GM12878 (cell line): ENCODE results near the gene WDR77. TPM values are rescaled to one million over a fixed set of nuclear protein-coding genes. Genes with fewer than 3 reads are reported as not detected.
A peak's percentile ranks its signal among the peaks of the same experiment; 100 is the strongest.

Source experiments
- ATAC-seq: fragments of 200-7000 bp; cut with Tn5 transposase; 3 replicates; pipeline ENCODE4 v1.9.1; 2020; ENCODE audit warnings: mild to moderate bottlenecking, moderate library complexity
- BruUV-seq: library from RNA; stranded (reverse); fragments of 400-500 nt; replicated peaks from 2 replicates; lab custom pipeline; 2021; lab: Mats Ljungman, UMichigan
- CTCF ChIA-PET: fragments of 300-600 bp; sonication (Branson Sonifier 250); formaldehyde crosslinking; extraction: SDS; loops from one replicate; lab custom pipeline; 2021; ENCODE audit warnings: inconsistent platforms; lab: Yijun Ruan, JAX
- POLR2A ChIA-PET: fragments of 350-600 bp; formaldehyde crosslinking; extraction: SDS; loops from one replicate; lab custom pipeline; 2021; ENCODE audit warnings: inconsistent platforms; lab: Charles Lee
- RAD21 ChIA-PET: fragments of 300-600 bp; sonication (Branson Sonifier 250); formaldehyde crosslinking; loops from one replicate; lab custom pipeline; 2023; ENCODE audit warnings: antibody characterized with exemption; ENCODE audit not compliant: unreplicated experiment; lab: Charles Lee
- SMC1A ChIA-PET: fragments of 300-600 bp; sonication (Branson Sonifier 250); formaldehyde crosslinking; loops from one replicate; lab custom pipeline; 2023; ENCODE audit not compliant: unreplicated experiment, uncharacterized antibody; lab: Charles Lee
- DNase-seq: peaks from one replicate; pipeline ENCODE4 v3.0.0-alpha.2; 2011; ENCODE audit warnings: low read depth, low spot score
- FAIRE-seq: peaks from 3 replicates; lab custom pipeline; 2011; peaks lifted over from hg19 to GRCh38; lab: Jason Lieb, UNC
- H2AFZ ChIP-seq: 2 replicates; pipeline ENCODE4 v1.6.0; 2011; ENCODE audit warnings: low read depth, low read length, control low read depth; ENCODE audit not compliant: control insufficient read depth
- H3K27ac ChIP-seq: 2 replicates; pipeline ENCODE4 v1.5.1; 2011; ENCODE audit warnings: control low read depth; ENCODE audit not compliant: control insufficient read depth, insufficient read depth
- H3K27me3 ChIP-seq, 2 experiments: replicated peaks in 1 of 2; 2 replicates each; pipeline versions ENCODE4 v1.6.0 to v1.6.1; 2011; ENCODE audit warnings: low read length in 1 of 2; ENCODE audit not compliant: control insufficient read depth in 2 of 2, insufficient read depth in 2 of 2
- H3K36me3 ChIP-seq, 2 experiments: 2 replicates each; pipeline ENCODE4 v1.5.1; 2011; ENCODE audit warnings: low read length in 1 of 2; ENCODE audit not compliant: control insufficient read depth in 2 of 2, insufficient read depth in 2 of 2
- H3K4me1 ChIP-seq: 2 replicates; pipeline ENCODE4 v1.6.1; 2011; ENCODE audit warnings: mild to moderate bottlenecking, low read length, moderate library complexity, mixed read lengths; ENCODE audit not compliant: control insufficient read depth, insufficient read depth
- H3K4me2 ChIP-seq: 2 replicates; pipeline ENCODE4 v1.6.0; 2011; ENCODE audit warnings: control low read depth; ENCODE audit not compliant: control insufficient read depth, insufficient read depth
- H3K4me3 ChIP-seq: fragments of 200-600 bp; sonication (generic); 2 replicates; pipeline ENCODE4 v1.5.1; 2016
- H3K79me2 ChIP-seq: 2 replicates; pipeline ENCODE4 v1.6.0; 2011; ENCODE audit warnings: low read length; ENCODE audit not compliant: control insufficient read depth, insufficient read depth
- H3K9ac ChIP-seq: 2 replicates; pipeline ENCODE4 v1.8.0; 2011; ENCODE audit warnings: low read length, control low read depth, mixed read lengths; ENCODE audit not compliant: control insufficient read depth, insufficient read depth
- H3K9me3 ChIP-seq: replicated peaks from 3 replicates; pipeline ENCODE4 v1.5.1; 2011; ENCODE audit warnings: mild to moderate bottlenecking, low read length; ENCODE audit not compliant: control insufficient read depth, insufficient read depth
- H4K20me1 ChIP-seq: 2 replicates; pipeline ENCODE4 v1.6.0; 2011; ENCODE audit not compliant: control insufficient read depth, insufficient read depth
- EED ChIP-seq: sonication (generic); IDR thresholded peaks from 2 replicates; pipeline ENCODE4 v1.6.1; 2016; ENCODE audit warnings: antibody characterized with exemption, low read depth
- POLR2AphosphoS5 ChIP-seq: IDR thresholded peaks from 2 replicates; pipeline ENCODE4 v1.6.1; 2011; ENCODE audit warnings: mild to moderate bottlenecking, low read length, inconsistent platforms
- SIN3A ChIP-seq: IDR thresholded peaks from 2 replicates; pipeline ENCODE4 v1.6.1; 2012; ENCODE audit warnings: low read depth, low read length, improper control_type of control experiment
- STAT1 ChIP-seq: fragments of 450-650 bp; conservative IDR thresholded peaks from 2 replicates; pipeline ENCODE4 v1.6.1; 2014; ENCODE audit warnings: antibody characterized with exemption, mild to moderate bottlenecking
- TCF7 ChIP-seq: IDR thresholded peaks from 2 replicates; pipeline ENCODE4 v1.6.1; 2014; ENCODE audit warnings: antibody characterized with exemption, borderline replicate concordance
- WGBS: methylation state at CpG from one replicate; pipeline ENCODE4 v1.1.6; 2016; ENCODE audit warnings: low lambda C conversion rate; ENCODE audit not compliant: insufficient replicate concordance, insufficient coverage; ENCODE audit errors: missing lambda C conversion rate; 5-methylcytosine and 5-hydroxymethylcytosine counted together
- in situ Hi-C: fragments of 300-500 bp; cut with MboI; formaldehyde crosslinking; loops from 9 replicates; pipeline ENCODE4 v1.14.3; 2018; ENCODE audit warnings: mixed read lengths
- intact Hi-C: fragments of 100-400 bp; cut with micrococcal nuclease; formaldehyde crosslinking; loops from one replicate; pipeline ENCODE4 v1.14.2; 2022; ENCODE audit not compliant: unreplicated experiment
- polyA plus RNA-seq, 11 experiments: library from polyadenylated mRNA; depleted of rRNA in 4 of 11; unstranded in 6 of 11; stranded (reverse) in 5 of 11; fragments of >200 nt; fragmentation: Nextera tagmentation in 4 of 11; fragmentation: Illumina TruSeq in 1 of 11; extraction: Ambion mirVana in 4 of 11; extraction: Trizol in 1 of 11; gene quantifications; 1 replicate in 1 of 11; 2 replicates in 10 of 11; pipeline versions ENCODE4 v1.2.1 to v1.2.3, GENCODE V29; 2011 to 2016; ENCODE audit warnings: inconsistent platforms in 2 of 11, missing spikeins in 2 of 11, low read depth in 1 of 11
- total RNA-seq, 4 experiments: library from RNA; depleted of rRNA in 3 of 4; stranded (reverse); fragments of >200 nt in 3 of 4; fragmentation: Illumina TruSeq in 1 of 4; extraction: Trizol in 1 of 4; gene quantifications; 2 replicates each; pipeline versions ENCODE4 v1.2.1 to v1.2.3, GENCODE V29; 2013 to 2021
- TF ChIP-seq, protein P1 (sequence below): fragments of 450-650 bp; IDR thresholded peaks from 2 replicates; pipeline ENCODE4 v1.6.1; 2017; ENCODE audit warnings: mild to moderate bottlenecking, moderate library complexity
- TF ChIP-seq, protein P2 (sequence below): fragments of 150-350 bp; IDR thresholded peaks from 2 replicates; pipeline ENCODE4 v1.6.1; 2016; ENCODE audit warnings: low read depth, low read length

Gene WDR77
- total and polyA plus RNA-seq, 10 of the 15 experiments (the other 5 are each of a cell fraction or from before 2014, with no cell fraction given), result 12.7 to 167 (median 67.1) TPM

DNA sequence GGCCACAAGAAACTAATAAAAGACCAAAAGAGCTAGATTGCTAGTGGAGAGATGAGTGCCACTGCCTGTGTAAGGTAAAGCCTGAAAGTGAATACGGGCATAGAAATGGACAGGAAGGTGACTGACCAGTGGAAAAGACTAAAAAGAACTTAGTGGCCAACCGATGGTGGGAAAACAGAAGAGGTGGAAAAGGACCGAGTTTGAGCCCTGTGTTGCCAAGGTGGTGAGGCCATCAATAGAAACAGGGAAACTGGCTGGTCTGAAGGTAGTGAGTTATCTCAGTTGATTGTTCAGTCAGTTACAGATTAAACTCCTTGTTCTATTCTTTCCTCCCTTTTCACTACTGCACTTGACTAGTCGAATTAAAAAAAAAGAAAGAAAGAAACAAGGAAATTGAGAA, 2.5 kb downstream of the WDR77 start:
- BruUV-seq, result no TSS peak
- SMC1A ChIA-PET, result interaction anchor here (1.3 to 2.0 kb wide), 4 partner anchors 19 to 60 kb away, joined by 3 to 4 read pairs (median 4); no protein-coding TSS in a partner anchor

More for the DNA sequence above, 2.5 kb downstream of the WDR77 start:
- Histone ChIP-seq H2AFZ (no peak overlapping the region), H3K27me3 (no peaks in the 10 kb centered on the region), H3K4me3 (peak overlapping the region; percentile 98; the same call in 1 of the 2 replicates)
- RAD21 ChIA-PET, result interaction anchor here (1.2 to 3.5 kb wide), 4 partner anchors 9 to 321 kb away, joined by 3 to 16 read pairs (median 6); no protein-coding TSS in a partner anchor
- POLR2A ChIA-PET, result interaction anchor here (0.6 to 0.9 kb wide), 2 partner anchors 25 to 232 kb away, joined by 3 to 4 read pairs; no protein-coding TSS in a partner anchor
- TF ChIP-seq SIN3A, result no peak
- no peak for TF ChIP-seq POLR2AphosphoS5
- TF ChIP-seq, protein P1, sequence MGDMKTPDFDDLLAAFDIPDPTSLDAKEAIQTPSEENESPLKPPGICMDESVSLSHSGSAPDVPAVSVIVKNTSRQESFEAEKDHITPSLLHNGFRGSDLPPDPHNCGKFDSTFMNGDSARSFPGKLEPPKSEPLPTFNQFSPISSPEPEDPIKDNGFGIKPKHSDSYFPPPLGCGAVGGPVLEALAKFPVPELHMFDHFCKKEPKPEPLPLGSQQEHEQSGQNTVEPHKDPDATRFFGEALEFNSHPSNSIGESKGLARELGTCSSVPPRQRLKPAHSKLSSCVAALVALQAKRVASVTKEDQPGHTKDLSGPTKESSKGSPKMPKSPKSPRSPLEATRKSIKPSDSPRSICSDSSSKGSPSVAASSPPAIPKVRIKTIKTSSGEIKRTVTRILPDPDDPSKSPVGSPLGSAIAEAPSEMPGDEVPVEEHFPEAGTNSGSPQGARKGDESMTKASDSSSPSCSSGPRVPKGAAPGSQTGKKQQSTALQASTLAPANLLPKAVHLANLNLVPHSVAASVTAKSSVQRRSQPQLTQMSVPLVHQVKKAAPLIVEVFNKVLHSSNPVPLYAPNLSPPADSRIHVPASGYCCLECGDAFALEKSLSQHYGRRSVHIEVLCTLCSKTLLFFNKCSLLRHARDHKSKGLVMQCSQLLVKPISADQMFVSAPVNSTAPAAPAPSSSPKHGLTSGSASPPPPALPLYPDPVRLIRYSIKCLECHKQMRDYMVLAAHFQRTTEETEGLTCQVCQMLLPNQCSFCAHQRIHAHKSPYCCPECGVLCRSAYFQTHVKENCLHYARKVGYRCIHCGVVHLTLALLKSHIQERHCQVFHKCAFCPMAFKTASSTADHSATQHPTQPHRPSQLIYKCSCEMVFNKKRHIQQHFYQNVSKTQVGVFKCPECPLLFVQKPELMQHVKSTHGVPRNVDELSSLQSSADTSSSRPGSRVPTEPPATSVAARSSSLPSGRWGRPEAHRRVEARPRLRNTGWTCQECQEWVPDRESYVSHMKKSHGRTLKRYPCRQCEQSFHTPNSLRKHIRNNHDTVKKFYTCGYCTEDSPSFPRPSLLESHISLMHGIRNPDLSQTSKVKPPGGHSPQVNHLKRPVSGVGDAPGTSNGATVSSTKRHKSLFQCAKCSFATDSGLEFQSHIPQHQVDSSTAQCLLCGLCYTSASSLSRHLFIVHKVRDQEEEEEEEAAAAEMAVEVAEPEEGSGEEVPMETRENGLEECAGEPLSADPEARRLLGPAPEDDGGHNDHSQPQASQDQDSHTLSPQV, result no peak
- no peak for TF ChIP-seq TCF7
- TF ChIP-seq EED, result no peak
- no peak for TF ChIP-seq STAT1
- TF ChIP-seq, protein P2, sequence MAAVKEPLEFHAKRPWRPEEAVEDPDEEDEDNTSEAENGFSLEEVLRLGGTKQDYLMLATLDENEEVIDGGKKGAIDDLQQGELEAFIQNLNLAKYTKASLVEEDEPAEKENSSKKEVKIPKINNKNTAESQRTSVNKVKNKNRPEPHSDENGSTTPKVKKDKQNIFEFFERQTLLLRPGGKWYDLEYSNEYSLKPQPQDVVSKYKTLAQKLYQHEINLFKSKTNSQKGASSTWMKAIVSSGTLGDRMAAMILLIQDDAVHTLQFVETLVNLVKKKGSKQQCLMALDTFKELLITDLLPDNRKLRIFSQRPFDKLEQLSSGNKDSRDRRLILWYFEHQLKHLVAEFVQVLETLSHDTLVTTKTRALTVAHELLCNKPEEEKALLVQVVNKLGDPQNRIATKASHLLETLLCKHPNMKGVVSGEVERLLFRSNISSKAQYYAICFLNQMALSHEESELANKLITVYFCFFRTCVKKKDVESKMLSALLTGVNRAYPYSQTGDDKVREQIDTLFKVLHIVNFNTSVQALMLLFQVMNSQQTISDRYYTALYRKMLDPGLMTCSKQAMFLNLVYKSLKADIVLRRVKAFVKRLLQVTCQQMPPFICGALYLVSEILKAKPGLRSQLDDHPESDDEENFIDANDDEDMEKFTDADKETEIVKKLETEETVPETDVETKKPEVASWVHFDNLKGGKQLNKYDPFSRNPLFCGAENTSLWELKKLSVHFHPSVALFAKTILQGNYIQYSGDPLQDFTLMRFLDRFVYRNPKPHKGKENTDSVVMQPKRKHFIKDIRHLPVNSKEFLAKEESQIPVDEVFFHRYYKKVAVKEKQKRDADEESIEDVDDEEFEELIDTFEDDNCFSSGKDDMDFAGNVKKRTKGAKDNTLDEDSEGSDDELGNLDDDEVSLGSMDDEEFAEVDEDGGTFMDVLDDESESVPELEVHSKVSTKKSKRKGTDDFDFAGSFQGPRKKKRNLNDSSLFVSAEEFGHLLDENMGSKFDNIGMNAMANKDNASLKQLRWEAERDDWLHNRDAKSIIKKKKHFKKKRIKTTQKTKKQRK, result no peak
- TF ChIP-seq, all 136 proteins: peak for 0
- H3K27ac ChIP-seq, result peak overlapping the region; percentile 44
- ATAC-seq (no peak), DNase-seq (no peak), FAIRE-seq (no peak)
- H3K79me2 ChIP-seq, result peaks cover 60% of the 10 kb centered on the region
- no peaks in the 10 kb centered on the region; the same call in 1 of the 2 replicates for H4K20me1 ChIP-seq
- CTCF ChIA-PET, result interaction anchor here (1.1 to 3.1 kb wide), 5 partner anchors 16 to 323 kb away, joined by 3 to 22 read pairs (median 4); no protein-coding TSS in a partner anchor
- intact Hi-C loops, result loop anchor here (5.0 kb wide), 1 partner anchor 61 kb away; no protein-coding TSS in a partner anchor
- H3K4me2 ChIP-seq, result peak overlapping the region; percentile 32
- peaks cover 31% of the 10 kb centered on the region for H3K4me1 ChIP-seq
- in situ Hi-C loops, result no loop called here
- H3K9me3 ChIP-seq, result no peaks in the 10 kb centered on the region
- H3K9ac ChIP-seq, result no peak overlapping the region
- WGBS, result 82% methylated on average over 4 of the region's 4 CpGs
- peaks cover 9 to 37% of the 10 kb centered on the region in 2 experiments for H3K36me3 ChIP-seq
